DND-41 (cell line): ENCODE measurements around the gene FERMT2.

Experiments
- EZH2 ChIP-seq: IDR thresholded peaks from 3 replicates; pipeline ENCODE4 v1.6.1; 2012; ENCODE audit warnings: borderline replicate concordance, low read depth, mild to moderate bottlenecking, moderate library complexity, low read length, inconsistent platforms; ENCODE audit not compliant: severe bottlenecking
- TF ChIP-seq, protein P1 (sequence below): IDR thresholded peaks from 2 replicates; pipeline ENCODE4 v1.5.1; 2012; ENCODE audit warnings: borderline replicate concordance, low read length, moderate library complexity, mild to moderate bottlenecking; ENCODE audit not compliant: poor library complexity, severe bottlenecking; ENCODE audit errors: extremely low read depth

DNA sequence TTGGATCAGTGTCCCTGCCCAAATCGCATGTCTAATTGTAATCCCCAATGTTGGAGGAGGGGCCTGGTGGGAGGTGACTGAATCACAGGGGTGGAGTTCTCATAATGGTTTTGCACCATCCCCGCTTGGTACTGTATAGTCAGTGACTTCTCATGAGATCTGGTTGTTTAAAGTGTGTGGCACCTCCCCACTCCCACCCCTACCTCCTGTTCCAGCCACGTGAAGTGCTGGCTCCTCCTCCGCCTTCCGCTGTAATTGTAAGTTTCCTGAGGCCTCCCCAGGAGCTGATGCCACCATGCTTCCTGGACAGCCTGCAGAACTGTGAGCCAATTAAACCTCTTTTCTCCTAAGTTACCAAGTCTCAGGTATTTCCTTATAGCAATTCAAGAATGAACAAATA is 67.2 kb downstream of the FERMT2 start:
- TF ChIP-seq, protein P1, sequence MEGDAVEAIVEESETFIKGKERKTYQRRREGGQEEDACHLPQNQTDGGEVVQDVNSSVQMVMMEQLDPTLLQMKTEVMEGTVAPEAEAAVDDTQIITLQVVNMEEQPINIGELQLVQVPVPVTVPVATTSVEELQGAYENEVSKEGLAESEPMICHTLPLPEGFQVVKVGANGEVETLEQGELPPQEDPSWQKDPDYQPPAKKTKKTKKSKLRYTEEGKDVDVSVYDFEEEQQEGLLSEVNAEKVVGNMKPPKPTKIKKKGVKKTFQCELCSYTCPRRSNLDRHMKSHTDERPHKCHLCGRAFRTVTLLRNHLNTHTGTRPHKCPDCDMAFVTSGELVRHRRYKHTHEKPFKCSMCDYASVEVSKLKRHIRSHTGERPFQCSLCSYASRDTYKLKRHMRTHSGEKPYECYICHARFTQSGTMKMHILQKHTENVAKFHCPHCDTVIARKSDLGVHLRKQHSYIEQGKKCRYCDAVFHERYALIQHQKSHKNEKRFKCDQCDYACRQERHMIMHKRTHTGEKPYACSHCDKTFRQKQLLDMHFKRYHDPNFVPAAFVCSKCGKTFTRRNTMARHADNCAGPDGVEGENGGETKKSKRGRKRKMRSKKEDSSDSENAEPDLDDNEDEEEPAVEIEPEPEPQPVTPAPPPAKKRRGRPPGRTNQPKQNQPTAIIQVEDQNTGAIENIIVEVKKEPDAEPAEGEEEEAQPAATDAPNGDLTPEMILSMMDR, result no peak
- no peak for TF ChIP-seq EZH2
